GM10847 (cell line): Measurements from ENCODE around the gene CNTRL.

Experiments
- POLR2A ChIP-seq: IDR thresholded peaks from 2 replicates; pipeline ENCODE4 v1.6.1; 2011; ENCODE audit not compliant: insufficient read length; ENCODE audit errors: extremely low read depth

Gene CNTRL

GRCh38 chr9:121185178-121185745 lies 110.5 kb downstream of the CNTRL start:
- TF ChIP-seq POLR2A: no peak

- TF ChIP-seq POLR2A: no peak
Measured at GRCh38 chr9:121185774-121186403, 111.1 kb downstream of the CNTRL start.

- TF ChIP-seq POLR2A: no peak
Measured at GRCh38 chr9:121187636-121188305, 113.0 kb downstream of the CNTRL start.

GRCh38 chr9:121189006-121189405 lies 114.3 kb downstream of the CNTRL start:
- no peak for TF ChIP-seq POLR2A

GRCh38 chr9:121189660-121190059 lies 114.9 kb downstream of the CNTRL start:
- TF ChIP-seq POLR2A: no peak

GRCh38 chr9:121191235-121191634 lies 116.5 kb downstream of the CNTRL start:
- TF ChIP-seq POLR2A: no peak

- no peak for TF ChIP-seq POLR2A
Measured at GRCh38 chr9:121192518-121192917, 117.8 kb downstream of the CNTRL start.

GRCh38 chr9:121192959-121193640 lies 118.3 kb downstream of the CNTRL start:
- no peak for TF ChIP-seq POLR2A

GRCh38 chr9:121194730-121195129 lies 120.0 kb downstream of the CNTRL start:
- no peak for TF ChIP-seq POLR2A

- TF ChIP-seq POLR2A: no peak
Measured at GRCh38 chr9:121196389-121196788, 121.6 kb downstream of the CNTRL start.

- TF ChIP-seq POLR2A: no peak
Measured at GRCh38 chr9:121197132-121197531, 122.4 kb downstream of the CNTRL start.

GRCh38 chr9:121198512-121199042 lies 123.8 kb downstream of the CNTRL start:
- no peak for TF ChIP-seq POLR2A

GRCh38 chr9:121199921-121200320 lies 125.2 kb downstream of the CNTRL start:
- TF ChIP-seq POLR2A: no peak

GRCh38 chr9:121200356-121200755 lies 125.6 kb downstream of the CNTRL start:
- TF ChIP-seq POLR2A: no peak

GRCh38 chr9:121201045-121201737 lies 126.4 kb downstream of the CNTRL start:
- no peak for TF ChIP-seq POLR2A
